H1 (cell line): ENCODE results near the gene TMOD4. TPM values are rescaled to one million over a fixed set of nuclear protein-coding genes. Genes with fewer than 3 reads are reported as not detected.

Source experiments
- CTCF ChIA-PET: fragments of 300-600 bp; sonication (Branson Sonifier 250); formaldehyde crosslinking; loops from one replicate; lab custom pipeline; 2021; ENCODE audit not compliant: partially characterized antibody; lab: Charles Lee
- POLR2A ChIA-PET: fragments of 300-600 bp; sonication (Branson Sonifier 250); formaldehyde crosslinking; loops from one replicate; lab custom pipeline; 2021; ENCODE audit warnings: inconsistent platforms; ENCODE audit not compliant: partially characterized antibody; lab: Charles Lee
- DNase-seq, 2 experiments: peaks; one replicate each; pipeline versions ENCODE4 v3.0.0 to v3.0.0-alpha.2; 2010 to 2022; ENCODE audit warnings: low spot score in 2 of 2, low read depth in 1 of 2, mixed read lengths in 1 of 2
- FAIRE-seq: peaks from 2 replicates; lab custom pipeline; 2011; peaks lifted over from hg19 to GRCh38; lab: Jason Lieb, UNC
- H2AFZ ChIP-seq: 2 replicates; pipeline ENCODE4 v1.8.1; 2012; ENCODE audit warnings: low read length, inconsistent platforms
- H2AK5ac ChIP-seq: 2 replicates; pipeline ENCODE4 v1.6.1; 2013; ENCODE audit warnings: low read depth, low read length
- H2BK120ac ChIP-seq: replicated peaks from 2 replicates; pipeline ENCODE3; 2013; ENCODE audit warnings: low read depth, low read length, inconsistent platforms
- H2BK12ac ChIP-seq: 2 replicates; pipeline ENCODE4 v1.6.1; 2013; ENCODE audit warnings: low read depth, low read length
- H2BK15ac ChIP-seq: 2 replicates; pipeline ENCODE4 v1.6.1; 2013; ENCODE audit warnings: low read length
- H2BK20ac ChIP-seq: 2 replicates; pipeline ENCODE4 v1.6.1; 2013; ENCODE audit warnings: low read length
- H2BK5ac ChIP-seq: 2 replicates; pipeline ENCODE4 v1.6.1; 2013; ENCODE audit warnings: low read depth, low read length
- H3K14ac ChIP-seq: 2 replicates; pipeline ENCODE4 v1.6.1; 2013; ENCODE audit warnings: inconsistent platforms; ENCODE audit not compliant: insufficient read length
- H3K18ac ChIP-seq: 2 replicates; pipeline ENCODE4 v1.6.1; 2013; ENCODE audit warnings: low read length; ENCODE audit errors: extremely low read depth
- H3K23ac ChIP-seq: 2 replicates; pipeline ENCODE4 v1.6.1; 2013; ENCODE audit warnings: inconsistent platforms; ENCODE audit not compliant: insufficient read length
- H3K23me2 ChIP-seq: 2 replicates; pipeline ENCODE4 v1.6.1; 2013; ENCODE audit warnings: low read depth, low read length
- H3K27ac ChIP-seq: 2 replicates; pipeline ENCODE4 v1.6.1; 2011; ENCODE audit warnings: low read depth, low read length, inconsistent platforms
- H3K27me3 ChIP-seq, 4 experiments: replicated peaks in 1 of 4; 1 replicate in 1 of 4; 2 replicates in 3 of 4; pipeline versions ENCODE4 v1.6.1 to v1.8.1; 2011 to 2013; ENCODE audit warnings: low read length in 3 of 4, mild to moderate bottlenecking in 3 of 4, inconsistent platforms in 2 of 4, mixed read lengths in 2 of 4, moderate library complexity in 1 of 4; ENCODE audit not compliant: control insufficient read depth in 3 of 4, insufficient read depth in 3 of 4; ENCODE audit errors: extremely low read depth in 1 of 4
- H3K36me3 ChIP-seq, 4 experiments: 2 replicates each; pipeline versions ENCODE4 v1.6.1 to v1.8.1; 2011 to 2013; ENCODE audit warnings: mild to moderate bottlenecking in 4 of 4, low read length in 3 of 4, moderate library complexity in 2 of 4, control low read depth in 1 of 4, inconsistent platforms in 1 of 4; ENCODE audit not compliant: insufficient read depth in 4 of 4, control insufficient read depth in 2 of 4
- H3K4ac ChIP-seq: replicated peaks from 2 replicates; pipeline ENCODE3; 2013; ENCODE audit warnings: low read length, low read depth, mixed read lengths, inconsistent platforms; ENCODE audit not compliant: insufficient read length
- H3K4me1 ChIP-seq, 4 experiments: replicated peaks in 1 of 4; 1 replicate in 1 of 4; 2 replicates in 3 of 4; pipeline versions ENCODE4 v1.6.1 to v1.8.1; 2011 to 2013; ENCODE audit warnings: low read length in 3 of 4, inconsistent platforms in 2 of 4, mixed read lengths in 1 of 4; ENCODE audit not compliant: insufficient read depth in 4 of 4, control insufficient read depth in 3 of 4
- H3K4me2 ChIP-seq, 2 experiments: 2 replicates each; pipeline versions ENCODE4 v1.6.1 to v1.8.1; 2011 to 2013; ENCODE audit warnings: low read depth in 2 of 2, low read length in 2 of 2, control low read depth in 1 of 2, inconsistent platforms in 1 of 2, mild to moderate bottlenecking in 1 of 2; ENCODE audit not compliant: insufficient read depth in 1 of 2
- H3K4me3 ChIP-seq, 4 experiments: fragments of 200-600, 300-600 bp in 1 of 4; sonication (generic), shearing (Covaris generic), sonication (Bioruptor Twin) in 1 of 4; 2 replicates each; pipeline versions ENCODE4 v1.5.1 to v1.8.1; 2011 to 2016; ENCODE audit warnings: low read length in 4 of 4, low read depth in 3 of 4, control low read depth in 2 of 4, inconsistent platforms in 2 of 4, mild to moderate bottlenecking in 2 of 4, mixed read lengths in 1 of 4, moderate library complexity in 1 of 4; ENCODE audit not compliant: insufficient read depth in 2 of 4; ENCODE audit errors: extremely low read depth in 1 of 4
- H3K56ac ChIP-seq: replicated peaks from 2 replicates; pipeline ENCODE3; 2013; ENCODE audit warnings: low read depth, mild to moderate bottlenecking, mixed read lengths, low read length, inconsistent platforms; ENCODE audit not compliant: insufficient read length
- H3K79me1 ChIP-seq: 2 replicates; pipeline ENCODE4 v1.6.1; 2013; ENCODE audit warnings: low read depth, low read length, control low read depth
- H3K79me2 ChIP-seq, 2 experiments: 2 replicates each; pipeline versions ENCODE4 v1.6.1 to v1.8.1; 2012 to 2013; ENCODE audit warnings: low read length in 2 of 2, mild to moderate bottlenecking in 2 of 2, inconsistent platforms in 1 of 2; ENCODE audit not compliant: insufficient read depth in 2 of 2, control insufficient read depth in 1 of 2
- H3K9ac ChIP-seq, 4 experiments: replicated peaks in 1 of 4; 1 replicate in 1 of 4; 2 replicates in 3 of 4; pipeline versions ENCODE4 v1.6.1 to v1.8.1; 2011 to 2013; ENCODE audit warnings: low read depth in 3 of 4, low read length in 3 of 4, control low read depth in 2 of 4, mild to moderate bottlenecking in 2 of 4, moderate library complexity in 2 of 4, inconsistent platforms in 1 of 4; ENCODE audit errors: extremely low read depth in 1 of 4
- H3K9me3 ChIP-seq, 2 experiments: 2 replicates each; pipeline versions ENCODE4 v1.6.1 to v1.8.1; 2012 to 2013; ENCODE audit warnings: mild to moderate bottlenecking in 2 of 2, moderate library complexity in 2 of 2, control low read depth in 1 of 2, inconsistent platforms in 1 of 2, low read depth in 1 of 2, low read length in 1 of 2, mixed read lengths in 1 of 2; ENCODE audit not compliant: insufficient read depth in 2 of 2
- H4K20me1 ChIP-seq, 2 experiments: replicated peaks in 1 of 2; 2 replicates each; pipeline versions ENCODE3 to v1.8.1; 2011 to 2013; ENCODE audit warnings: inconsistent platforms in 2 of 2, low read length in 2 of 2, mild to moderate bottlenecking in 1 of 2; ENCODE audit not compliant: insufficient read depth in 2 of 2, control insufficient read depth in 1 of 2
- H4K5ac ChIP-seq: 2 replicates; pipeline ENCODE4 v1.6.1; 2013; ENCODE audit warnings: low read length, low read depth, mixed read lengths, inconsistent platforms; ENCODE audit not compliant: insufficient read length
- H4K8ac ChIP-seq: 2 replicates; pipeline ENCODE4 v1.8.0; 2013; ENCODE audit warnings: mild to moderate bottlenecking, moderate library complexity, low read length, inconsistent platforms; ENCODE audit not compliant: insufficient read depth; ENCODE audit errors: extremely low read depth
- H4K91ac ChIP-seq: replicated peaks from 2 replicates; pipeline ENCODE3; 2013; ENCODE audit warnings: low read length, mixed read lengths, inconsistent platforms; ENCODE audit not compliant: insufficient read length
- ASH2L ChIP-seq: fragments of 200-600, 300-600 bp; sonication (generic); IDR thresholded peaks from one replicate; pipeline ENCODE4 v1.7.1; 2017; ENCODE audit warnings: low read length
- CBX8 ChIP-seq: fragments of 300-800, 300-1000 bp; sonication (generic); IDR thresholded peaks from 2 replicates; pipeline ENCODE4 v1.7.1; 2016; ENCODE audit warnings: low read depth, low read length, borderline replicate concordance
- CEBPB ChIP-seq: IDR thresholded peaks from 2 replicates; pipeline ENCODE4 v1.6.1; 2012; ENCODE audit warnings: low read depth, low read length
- CHD1 ChIP-seq: IDR thresholded peaks from 2 replicates; pipeline ENCODE4 v1.6.1; 2012; ENCODE audit warnings: low read depth, low read length, improper control_type of control experiment
- EGR1 ChIP-seq: IDR thresholded peaks from 2 replicates; pipeline ENCODE4 v1.6.1; 2011; ENCODE audit warnings: low read depth, low read length, borderline replicate concordance
- FOSL1 ChIP-seq: IDR thresholded peaks from 2 replicates; pipeline ENCODE4 v1.6.1; 2011; ENCODE audit warnings: mild to moderate bottlenecking, low read depth, low read length, moderate library complexity; ENCODE audit not compliant: insufficient read depth
- MAX ChIP-seq: IDR thresholded peaks from 2 replicates; pipeline ENCODE4 v1.6.1; 2012; ENCODE audit warnings: inconsistent platforms
- SIRT6 ChIP-seq: IDR thresholded peaks from one replicate; pipeline ENCODE4 v1.7.1; 2012; ENCODE audit warnings: low read length, inconsistent platforms
- SP1 ChIP-seq: IDR thresholded peaks from 2 replicates; pipeline ENCODE4 v1.6.1; 2011; ENCODE audit warnings: low read depth, low read length
- SP2 ChIP-seq: IDR thresholded peaks from 2 replicates; pipeline ENCODE4 v1.6.1; 2012; ENCODE audit warnings: mild to moderate bottlenecking, low read length, inconsistent platforms
- TAF7 ChIP-seq: optimal IDR thresholded peaks from 2 replicates; pipeline ENCODE3; 2011; ENCODE audit warnings: low read depth, mild to moderate bottlenecking, inconsistent platforms, low read length, moderate library complexity, borderline replicate concordance
- WGBS, 2 experiments: shearing (Covaris generic) in 1 of 2; methylation state at CpG; one replicate each; pipeline versions ENCODE4 v1.1.6 to v1.1.7; 2013 to 2015; ENCODE audit warnings: low lambda C conversion rate in 2 of 2, mixed read lengths in 2 of 2, inconsistent platforms in 1 of 2, low coverage in 1 of 2, missing lambda C conversion rate in 1 of 2; ENCODE audit not compliant: insufficient replicate concordance in 2 of 2, insufficient coverage in 1 of 2, insufficient read length in 1 of 2; ENCODE audit errors: extremely low coverage in 1 of 2, missing lambda C conversion rate in 1 of 2; 5-methylcytosine and 5-hydroxymethylcytosine counted together
- polyA plus RNA-seq, 7 experiments: library from polyadenylated mRNA; depleted of rRNA in 3 of 7; stranded (reverse) in 5 of 7; unstranded in 2 of 7; fragments of >200 nt in 5 of 7; fragments of 200-250 nt in 2 of 7; gene quantifications; 1 replicate in 5 of 7; 2 replicates in 1 of 7; 4 replicates in 1 of 7; pipeline versions ENCODE4 v1.2.1 to v1.2.3, GENCODE V29; 2011 to 2013; ENCODE audit warnings: missing spikeins in 2 of 7, mixed read lengths in 2 of 7
- total RNA-seq: library from RNA; stranded (reverse); fragmentation: NEBNext Ultra II Directional; extraction: Animal tissue kit (Norgen Biotek cat#: 25700); gene quantifications from 2 replicates; pipeline ENCODE4 v1.2.1, GENCODE V29; 2021

TMOD4 gene
- total and polyA plus RNA-seq, 2 of the 8 experiments (the other 6 are each of a cell fraction or from before 2014, with no cell fraction given), result 0.42 TPM; not detected in 1

GRCh38 chr1:151189637-151190445 lies 14.1 kb upstream of the TMOD4 start, which contains the start of gene VPS72:
TSS of gene VPS72 (minus strand) at chr1:151190197. CDS start at chr1:151190121, 76 bp downstream.
- WGBS, 2 experiments, result 3% methylated on average over 42 of the region's 42 CpGs; no CpG with 5 or more reads in 1 of the 2 experiments
- Histone ChIP-seq H2BK12ac (no peak within 1 kb of the TSS), H2BK120ac (no peak within 1 kb of the TSS), H4K91ac (no peak within 1 kb of the TSS), H4K8ac (peak within 1 kb of the TSS; percentile 98; the same call in 1 of the 2 replicates), H3K9me3 (no peaks in the 10 kb centered on the region), H3K27ac (peak within 1 kb of the TSS; percentile 71), H3K4me1 (no peaks in the 10 kb centered on the region), H2AFZ (peak within 1 kb of the TSS; percentile 68), H3K79me1 (peaks cover 3% of the 10 kb centered on the region; the same call in 1 of the 2 replicates), H3K14ac (no peak within 1 kb of the TSS), H2AK5ac (no peak within 1 kb of the TSS), H3K79me2 (peaks cover 7 to 33% of the 10 kb centered on the region in 2 experiments), H3K4me2 (peak within 1 kb of the TSS; percentile 70 to 73), H3K27me3 (no peaks in the 10 kb centered on the region), H3K23ac (no peak within 1 kb of the TSS), H3K4ac (no peak within 1 kb of the TSS), H3K23me2 (no peaks in the 10 kb centered on the region; the same call in 1 of the 2 replicates), H4K5ac (peak within 1 kb of the TSS; percentile 20), H3K9ac (peak within 1 kb of the TSS; percentile 80 to 95 (median 88)), H2BK20ac (no peak within 1 kb of the TSS), H3K56ac (peak within 1 kb of the TSS; percentile 51), H4K20me1 (peaks cover 0 to 3% of the 10 kb centered on the region in 2 experiments), H3K4me3 (peak within 1 kb of the TSS; percentile 70 to 98 (median 95)), H2BK15ac (no peak within 1 kb of the TSS), H3K18ac (0 out of 2 replicates have a peak within 1 kb of the TSS, but pooled peaks have one; percentile 42), H2BK5ac (peak within 1 kb of the TSS; percentile 74; the same call in 1 of the 2 replicates), H3K36me3 (peaks cover under 1 to 12% (median 10%) of the 10 kb centered on the region in 4 experiments; a peak in 5 of 8 replicates)
- DNase-seq, result peak; percentile 60 to 86
- POLR2A ChIA-PET, result interaction anchor here (0.7 to 2.7 kb wide), 25 partner anchors 9 to 230 kb away, joined by 3 to 13 read pairs (median 5); partner anchors contain the start of genes C1orf56, CDC42SE1, PIP5K1A and PSMD4
- CTCF ChIA-PET, result interaction anchor here (0.6 to 1.5 kb wide), 8 partner anchors 11 to 184 kb away, joined by 3 to 6 read pairs (median 3); partner anchors contain the start of genes LYSMD1 and TMOD4
- FAIRE-seq, result no peak
- TF ChIP-seq SP2, result no peak
- peak; percentile 82 for TF ChIP-seq TAF7
- TF ChIP-seq SIRT6, result no peak
- TF ChIP-seq EGR1, result peak; percentile 82
- peak; percentile 75 for TF ChIP-seq MAX
- TF ChIP-seq CHD1, result no peak
- TF ChIP-seq CEBPB, result no peak
- peak; percentile 92 for TF ChIP-seq ASH2L
- TF ChIP-seq FOSL1, result no peak
- peak; percentile 76 for TF ChIP-seq SP1
- TF ChIP-seq CBX8, result no peak
